IMR-90 (cell line): ENCODE results near the gene NKAIN2. TPM values are rescaled to one million over a fixed set of nuclear protein-coding genes. Genes with fewer than 3 reads are reported as not detected.

Experiments used
- ATAC-seq: fragments of 200-7000 bp; cut with Tn5 transposase; 2 replicates; pipeline ENCODE4 v1.9.1; 2020; ENCODE audit warnings: low read depth, mild to moderate bottlenecking, moderate library complexity
- BruUV-seq: library from RNA; stranded (reverse); fragments of 400-500 nt; replicated peaks from 2 replicates; lab custom pipeline; 2021; lab: Mats Ljungman, UMichigan
- CTCF ChIA-PET: fragments of 300-600 bp; formaldehyde crosslinking; extraction: SDS; loops from one replicate; lab custom pipeline; 2021; ENCODE audit warnings: antibody characterized with exemption; lab: Yijun Ruan, JAX
- POLR2A ChIA-PET: fragments of 300-600 bp; sonication (Branson Sonifier 250); formaldehyde crosslinking; loops from one replicate; lab custom pipeline; 2022; ENCODE audit warnings: antibody characterized with exemption; ENCODE audit not compliant: unreplicated experiment; lab: Charles Lee
- DNase-seq: peaks from one replicate; pipeline ENCODE4 v3.0.0; 2013
- H2AFZ ChIP-seq: replicated peaks from 2 replicates; pipeline ENCODE3; 2013; ENCODE audit warnings: low read length, mild to moderate bottlenecking; ENCODE audit not compliant: poor library complexity
- H2AK5ac ChIP-seq: 2 replicates; pipeline ENCODE4 v1.6.1; 2013; ENCODE audit warnings: low read depth, low read length, inconsistent platforms
- H2AK9ac ChIP-seq: replicated peaks from 2 replicates; pipeline ENCODE3; 2013; ENCODE audit warnings: mild to moderate bottlenecking, low read depth, low read length, moderate library complexity; ENCODE audit not compliant: poor library complexity
- H2BK120ac ChIP-seq: 2 replicates; pipeline ENCODE4 v1.6.1; 2013; ENCODE audit warnings: low read depth, low read length, inconsistent platforms
- H2BK15ac ChIP-seq: 3 replicates; pipeline ENCODE4 v1.6.1; 2013; ENCODE audit warnings: low read depth, low read length, inconsistent platforms
- H2BK20ac ChIP-seq: 2 replicates; pipeline ENCODE4 v1.6.1; 2013; ENCODE audit warnings: low read depth, mild to moderate bottlenecking, inconsistent platforms, low read length, moderate library complexity
- H2BK5ac ChIP-seq: 2 replicates; pipeline ENCODE4 v1.6.1; 2013; ENCODE audit warnings: mild to moderate bottlenecking, low read depth, low read length, inconsistent platforms; ENCODE audit not compliant: poor library complexity, severe bottlenecking
- H3K14ac ChIP-seq: replicated peaks from 2 replicates; pipeline ENCODE4 v1.6.1; 2013; ENCODE audit warnings: low read depth, low read length, inconsistent platforms
- H3K18ac ChIP-seq: 2 replicates; pipeline ENCODE4 v1.6.1; 2013; ENCODE audit warnings: low read depth, low read length, control low read depth
- H3K23ac ChIP-seq: 2 replicates; pipeline ENCODE4 v1.6.1; 2013; ENCODE audit warnings: low read depth, low read length, inconsistent platforms
- H3K27ac ChIP-seq: 2 replicates; pipeline ENCODE4 v1.5.1; 2013; ENCODE audit warnings: mild to moderate bottlenecking, control low read depth, low read length; ENCODE audit not compliant: insufficient read depth
- H3K27me3 ChIP-seq: 2 replicates; pipeline ENCODE4 v1.6.1; 2013; ENCODE audit warnings: low read length; ENCODE audit not compliant: control insufficient read depth, insufficient read depth
- H3K36me3 ChIP-seq: 2 replicates; pipeline ENCODE4 v1.6.1; 2013; ENCODE audit warnings: low read length, mixed read lengths; ENCODE audit not compliant: control insufficient read depth, insufficient read depth
- H3K4ac ChIP-seq: 2 replicates; pipeline ENCODE4 v1.6.1; 2013; ENCODE audit warnings: low read depth, low read length, inconsistent platforms
- H3K4me1 ChIP-seq: 2 replicates; pipeline ENCODE4 v1.6.1; 2013; ENCODE audit warnings: low read length, mixed read lengths; ENCODE audit not compliant: control insufficient read depth, insufficient read depth
- H3K4me2 ChIP-seq: 2 replicates; pipeline ENCODE4 v1.6.1; 2013; ENCODE audit warnings: low read depth, mild to moderate bottlenecking, control low read depth, low read length, moderate library complexity
- H3K4me3 ChIP-seq: 2 replicates; pipeline ENCODE4 v1.5.1; 2013; ENCODE audit warnings: low read depth, mild to moderate bottlenecking, control low read depth, low read length, moderate library complexity; ENCODE audit not compliant: insufficient read depth
- H3K56ac ChIP-seq: 2 replicates; pipeline ENCODE4 v1.6.1; 2013; ENCODE audit warnings: low read length, inconsistent platforms; ENCODE audit not compliant: insufficient read depth; ENCODE audit errors: extremely low read depth
- H3K79me1 ChIP-seq, 2 experiments: 2 replicates each; pipeline ENCODE4 v1.6.1; 2013; ENCODE audit warnings: low read length in 2 of 2, inconsistent platforms in 1 of 2, low read depth in 1 of 2
- H3K9ac ChIP-seq: 2 replicates; pipeline ENCODE4 v1.6.1; 2013; ENCODE audit warnings: low read depth, low read length, control low read depth
- H3K9me1 ChIP-seq: 2 replicates; pipeline ENCODE4 v1.6.1; 2013; ENCODE audit warnings: low read length, inconsistent platforms; ENCODE audit not compliant: insufficient read depth
- H3K9me3 ChIP-seq: 2 replicates; pipeline ENCODE4 v1.6.1; 2013; ENCODE audit warnings: low read length; ENCODE audit not compliant: control insufficient read depth, insufficient read depth
- H4K20me1 ChIP-seq: 2 replicates; pipeline ENCODE4 v1.6.1; 2013; ENCODE audit warnings: low read length, inconsistent platforms; ENCODE audit not compliant: insufficient read depth
- H4K5ac ChIP-seq: 2 replicates; pipeline ENCODE4 v1.6.1; 2013; ENCODE audit warnings: mild to moderate bottlenecking, low read depth, low read length, control low read depth
- H4K8ac ChIP-seq, 2 experiments: 2 replicates each; pipeline ENCODE4 v1.6.1; 2013; ENCODE audit warnings: low read depth in 2 of 2, low read length in 2 of 2, control low read depth in 1 of 2, inconsistent platforms in 1 of 2
- H4K91ac ChIP-seq: 2 replicates; pipeline ENCODE4 v1.6.1; 2013; ENCODE audit warnings: low read depth, low read length, inconsistent platforms; ENCODE audit not compliant: insufficient read depth
- CEBPB ChIP-seq: IDR thresholded peaks from 2 replicates; pipeline ENCODE4 v1.6.1; 2012; ENCODE audit warnings: low read depth, low read length, improper control_type of control experiment
- CHD1 ChIP-seq: IDR thresholded peaks from 2 replicates; pipeline ENCODE4 v1.6.1; 2012; ENCODE audit warnings: low read depth, low read length, improper control_type of control experiment
- FOS ChIP-seq: fragments of 150-350 bp; IDR thresholded peaks from 2 replicates; pipeline ENCODE4 v1.6.1; 2016; ENCODE audit warnings: low read depth, low read length
- MAFK ChIP-seq: IDR thresholded peaks from 2 replicates; pipeline ENCODE4 v1.6.1; 2012; ENCODE audit warnings: low read depth, low read length, improper control_type of control experiment
- MAZ ChIP-seq: IDR thresholded peaks from 2 replicates; pipeline ENCODE4 v1.6.1; 2012; ENCODE audit warnings: low read depth, mild to moderate bottlenecking, low read length, improper control_type of control experiment, moderate library complexity, borderline replicate concordance
- MXI1 ChIP-seq: IDR thresholded peaks from 2 replicates; pipeline ENCODE4 v1.6.1; 2012; ENCODE audit warnings: low read depth, mild to moderate bottlenecking, low read length, moderate library complexity, borderline replicate concordance
- NFE2L2 ChIP-seq: fragments of 150-350 bp; IDR thresholded peaks from 2 replicates; pipeline ENCODE4 v1.6.1; 2016; ENCODE audit warnings: low read depth, mild to moderate bottlenecking, low read length
- RAD21 ChIP-seq: IDR thresholded peaks from 2 replicates; pipeline ENCODE4 v1.6.1; 2012; ENCODE audit warnings: low read length, improper control_type of control experiment
- RCOR1 ChIP-seq: IDR thresholded peaks from 2 replicates; pipeline ENCODE4 v1.6.1; 2012; ENCODE audit warnings: mild to moderate bottlenecking, low read length, improper control_type of control experiment; ENCODE audit not compliant: insufficient replicate concordance
- RFX5 ChIP-seq: IDR thresholded peaks from 2 replicates; pipeline ENCODE4 v1.8.0; 2012; ENCODE audit warnings: low read depth, mild to moderate bottlenecking, low read length, moderate library complexity
- SMC3 ChIP-seq: fragments of 150-350 bp; IDR thresholded peaks from 2 replicates; pipeline ENCODE4 v1.6.1; 2016; ENCODE audit warnings: low read depth, mild to moderate bottlenecking, antibody characterized with exemption, low read length, moderate library complexity
- USF2 ChIP-seq: fragments of 150-350 bp; IDR thresholded peaks from 2 replicates; pipeline ENCODE4 v1.6.1; 2017; ENCODE audit warnings: mild to moderate bottlenecking, antibody characterized with exemption, low read length, low read depth
- WGBS, 2 experiments: methylation state at CpG; one replicate each; pipeline versions ENCODE4 v1.1.5 to v1.1.7; 2013; ENCODE audit warnings: missing lambda C conversion rate in 2 of 2; ENCODE audit not compliant: insufficient read length in 1 of 2; ENCODE audit errors: extremely low coverage in 2 of 2; 5-methylcytosine and 5-hydroxymethylcytosine counted together
- dilution Hi-C: fragments of 300-500 bp; cut with HindIII; formaldehyde crosslinking; loops from one replicate; pipeline ENCODE4 v1.14.3; 2018; ENCODE audit warnings: low sequenced_read_pairs; ENCODE audit not compliant: unreplicated experiment
- in situ Hi-C: fragments of 300-500 bp; cut with MboI; formaldehyde crosslinking; loops from 3 replicates; pipeline ENCODE4 v1.14.3; 2019; ENCODE audit warnings: low sequenced_read_pairs, inconsistent platforms, mixed read lengths
- intact Hi-C: fragments of 100-400 bp; cut with micrococcal nuclease; formaldehyde crosslinking; loops from 2 replicates; pipeline ENCODE4 v1.10.0; 2022
- polyA plus RNA-seq, 3 experiments: library from polyadenylated mRNA; depleted of rRNA; stranded (reverse); fragments of >200 nt; gene quantifications; 2 replicates each; pipeline ENCODE4 v1.2.3, GENCODE V29; 2012; ENCODE audit warnings: low replicate concordance in 1 of 3
- total RNA-seq: library from RNA; depleted of rRNA; stranded (reverse); fragments of >200 nt; gene quantifications from 2 replicates; pipeline ENCODE4 v1.2.3, GENCODE V29; 2012

NKAIN2 gene
- total and polyA plus RNA-seq, 2 of the 4 experiments (the other 2 are of a cell fraction) = not detected

- in situ Hi-C loops = no loop called here
- Histone ChIP-seq H3K18ac (no peak overlapping the region), H3K9me1 (no peaks in the 10 kb centered on the region), H3K9ac (no peak overlapping the region), H2AK9ac (no peak overlapping the region), H4K20me1 (no peaks in the 10 kb centered on the region), H2BK20ac (no peak overlapping the region), H2AFZ (no peak overlapping the region), H2AK5ac (no peak overlapping the region), H3K9me3 (no peaks in the 10 kb centered on the region), H3K23ac (no peak overlapping the region), H3K14ac (no peak overlapping the region), H4K91ac (no peak overlapping the region), H4K8ac (no peak overlapping the region), H3K56ac (no peak overlapping the region), H3K4me2 (no peak overlapping the region), H2BK15ac (no peak overlapping the region), H4K5ac (no peak overlapping the region), H3K27ac (no peak overlapping the region), H3K4me1 (no peaks in the 10 kb centered on the region), H3K27me3 (no peaks in the 10 kb centered on the region), H2BK5ac (no peak overlapping the region), H3K36me3 (no peaks in the 10 kb centered on the region), H3K4ac (no peak overlapping the region), H3K79me1 (no peaks in the 10 kb centered on the region), H2BK120ac (no peak overlapping the region), H3K4me3 (no peak overlapping the region)
- ATAC-seq (no peak), DNase-seq (no peak)
- WGBS, 2 experiments = no CpG with 5 or more reads among the region's 1 CpG
- CTCF ChIA-PET = no interaction called here
- intact Hi-C loops = no loop called here
- BruUV-seq = no TSS peak
- dilution Hi-C loops = no loop called here
- POLR2A ChIA-PET = no interaction called here
- TF ChIP-seq CEBPB = no peak
- TF ChIP-seq USF2 = no peak
- no peak for TF ChIP-seq MAFK
- no peak for TF ChIP-seq RFX5
- TF ChIP-seq RAD21 = no peak
- no peak for TF ChIP-seq CHD1
- no peak for TF ChIP-seq RCOR1
- no peak for TF ChIP-seq FOS
- no peak for TF ChIP-seq SMC3
- TF ChIP-seq MAZ = no peak
- no peak for TF ChIP-seq NFE2L2
- no peak for TF ChIP-seq MXI1
Measured at GRCh38 chr6:124769811-124770544, 966.3 kb downstream of the NKAIN2 start.
